Measurements from ENCODE around the gene RAB29. TPM values are rescaled to one million over a fixed set of nuclear protein-coding genes. Genes with fewer than 3 reads are reported as not detected.

RAB29 gene
- total RNA-seq, 4 donors from 2014 or later = 9.7 to 15.4 (median 12.1) TPM

DNA sequence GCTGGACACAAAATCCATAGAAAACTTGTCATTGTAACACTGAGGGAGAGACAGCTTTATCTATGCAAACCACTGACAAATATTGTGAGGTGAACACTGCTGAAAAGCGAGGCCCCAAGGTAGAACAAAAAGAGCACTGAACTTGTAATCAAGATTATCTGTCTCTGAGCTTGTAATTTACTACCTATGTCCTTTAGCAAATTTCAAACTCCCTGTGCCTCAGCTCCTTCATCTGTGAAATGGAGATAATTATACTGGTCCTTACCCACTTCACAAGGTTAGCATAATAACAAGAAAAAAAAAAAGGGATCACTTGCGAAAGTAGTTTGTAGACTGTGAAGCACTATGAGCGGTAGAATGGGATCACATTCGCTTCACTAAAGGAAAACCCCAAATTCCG is 20.4 kb downstream of the RAB29 start:
- H3K27me3 ChIP-seq = no peaks in the 10 kb centered on the region

GRCh38 chr1:205751036-205751651 is 24.1 kb downstream of the RAB29 start:
- no peaks in the 10 kb centered on the region for H3K27me3 ChIP-seq
- no peak overlapping the region for H3K4me3 ChIP-seq
- TF ChIP-seq POLR2A (IDR thresholded peaks at IDR 0.05) (no peak), POLR2AphosphoS5 (IDR thresholded peaks at IDR 0.05) (no peak), EP300 (IDR thresholded peaks at IDR 0.05) (no peak)
- TF ChIP-seq, protein P1, sequence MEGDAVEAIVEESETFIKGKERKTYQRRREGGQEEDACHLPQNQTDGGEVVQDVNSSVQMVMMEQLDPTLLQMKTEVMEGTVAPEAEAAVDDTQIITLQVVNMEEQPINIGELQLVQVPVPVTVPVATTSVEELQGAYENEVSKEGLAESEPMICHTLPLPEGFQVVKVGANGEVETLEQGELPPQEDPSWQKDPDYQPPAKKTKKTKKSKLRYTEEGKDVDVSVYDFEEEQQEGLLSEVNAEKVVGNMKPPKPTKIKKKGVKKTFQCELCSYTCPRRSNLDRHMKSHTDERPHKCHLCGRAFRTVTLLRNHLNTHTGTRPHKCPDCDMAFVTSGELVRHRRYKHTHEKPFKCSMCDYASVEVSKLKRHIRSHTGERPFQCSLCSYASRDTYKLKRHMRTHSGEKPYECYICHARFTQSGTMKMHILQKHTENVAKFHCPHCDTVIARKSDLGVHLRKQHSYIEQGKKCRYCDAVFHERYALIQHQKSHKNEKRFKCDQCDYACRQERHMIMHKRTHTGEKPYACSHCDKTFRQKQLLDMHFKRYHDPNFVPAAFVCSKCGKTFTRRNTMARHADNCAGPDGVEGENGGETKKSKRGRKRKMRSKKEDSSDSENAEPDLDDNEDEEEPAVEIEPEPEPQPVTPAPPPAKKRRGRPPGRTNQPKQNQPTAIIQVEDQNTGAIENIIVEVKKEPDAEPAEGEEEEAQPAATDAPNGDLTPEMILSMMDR (IDR thresholded peaks at IDR 0.05) = no peak
- DNase-seq (ENCODE audit: low spot score in 2 of 2) = no peak
- WGBS = 62% methylated on average over 13 of the region's 13 CpGs
- H3K36me3 ChIP-seq = no peaks in the 10 kb centered on the region
- H3K9me3 ChIP-seq = no peaks in the 10 kb centered on the region
- H3K4me1 ChIP-seq = peaks cover 24% of the 10 kb centered on the region
- no peak overlapping the region for H3K27ac ChIP-seq

More for the DNA sequence above, 20.4 kb downstream of the RAB29 start:
- no peak for DNase-seq (ENCODE audit: low spot score in 2 of 2)
- no peaks in the 10 kb centered on the region for H3K4me1 ChIP-seq
- H3K9me3 ChIP-seq = no peaks in the 10 kb centered on the region
- 83% methylated on average over 5 of the region's 5 CpGs for WGBS
- no peaks in the 10 kb centered on the region for H3K36me3 ChIP-seq
- TF ChIP-seq, protein P1 (IDR thresholded peaks at IDR 0.05) = no peak
- TF ChIP-seq POLR2AphosphoS5 (IDR thresholded peaks at IDR 0.05) = no peak
- TF ChIP-seq EP300 (IDR thresholded peaks at IDR 0.05) = no peak
- no peak overlapping the region for H3K4me3 ChIP-seq
- H3K27ac ChIP-seq = no peak overlapping the region

DNA sequence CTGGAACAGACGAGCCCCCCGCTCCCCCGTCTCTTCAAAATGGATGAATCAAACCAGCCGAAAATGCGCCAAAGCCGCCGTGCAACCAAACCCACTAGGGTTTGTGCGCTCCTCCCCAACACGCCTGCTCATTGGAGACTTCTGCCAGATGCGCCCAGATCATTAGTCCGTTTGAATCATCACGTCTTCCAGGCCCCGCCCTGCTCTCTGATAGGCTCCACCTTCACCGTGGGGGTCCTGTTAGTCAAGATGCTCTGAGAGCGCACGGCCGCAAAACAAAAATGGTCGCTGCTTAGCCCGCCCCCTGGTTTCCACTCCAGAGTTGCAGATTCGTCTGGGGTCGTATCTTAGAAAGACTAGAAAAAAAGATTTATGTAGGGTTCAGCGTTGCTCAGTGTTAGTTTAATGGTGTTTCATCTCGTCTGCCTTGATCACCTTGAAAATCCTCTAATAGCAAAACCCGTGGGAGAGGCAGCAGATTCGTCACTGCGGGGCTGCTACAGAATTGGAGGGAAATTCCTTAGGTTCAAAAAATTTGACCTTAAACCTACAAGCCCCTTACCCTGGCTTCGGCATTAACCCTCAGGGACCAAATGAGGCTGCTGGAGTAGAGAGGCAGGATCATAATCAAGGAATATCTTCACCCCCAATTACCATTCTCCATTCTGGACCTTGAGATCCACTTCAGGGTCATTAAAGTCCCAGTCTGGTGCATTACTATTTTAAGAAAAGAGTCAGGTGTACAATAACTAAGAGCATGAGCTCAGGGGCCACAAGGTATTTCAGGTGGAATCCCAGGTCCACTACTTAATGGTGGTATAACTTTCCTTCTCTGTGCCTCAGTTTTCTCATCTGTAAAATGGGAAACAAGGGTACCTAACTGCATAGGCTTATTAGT is 24.9 kb downstream of the RAB29 start, which contains the start of gene NUCKS1:
TSS of gene NUCKS1 (minus strand) at position 45 of the 898 bp plus-strand sequence. CDS start 209 bp downstream, outside the sequence.
- Histone ChIP-seq H3K4me3 (peak within 1 kb of the TSS; percentile 94), H3K27me3 (no peaks in the 10 kb centered on the region), H3K4me1 (peaks cover 32% of the 10 kb centered on the region), H3K27ac (peak within 1 kb of the TSS; percentile 100), H3K9me3 (no peaks in the 10 kb centered on the region), H3K36me3 (no peaks in the 10 kb centered on the region)
- TF ChIP-seq EP300 (IDR thresholded peaks at IDR 0.05) = no peak
- peak in 2 of 3 donors; percentile 10 to 39 for TF ChIP-seq POLR2AphosphoS5 (IDR thresholded peaks at IDR 0.05)
- TF ChIP-seq, protein P1 (IDR thresholded peaks at IDR 0.05) = peak in 1 of 2 donors; percentile 18
- TF ChIP-seq POLR2A (IDR thresholded peaks at IDR 0.05) = no peak
- DNase-seq (ENCODE audit: low spot score in 2 of 2) = peak; percentile 99
- WGBS = 0% methylated on average over 27 of the region's 27 CpGs

DNA sequence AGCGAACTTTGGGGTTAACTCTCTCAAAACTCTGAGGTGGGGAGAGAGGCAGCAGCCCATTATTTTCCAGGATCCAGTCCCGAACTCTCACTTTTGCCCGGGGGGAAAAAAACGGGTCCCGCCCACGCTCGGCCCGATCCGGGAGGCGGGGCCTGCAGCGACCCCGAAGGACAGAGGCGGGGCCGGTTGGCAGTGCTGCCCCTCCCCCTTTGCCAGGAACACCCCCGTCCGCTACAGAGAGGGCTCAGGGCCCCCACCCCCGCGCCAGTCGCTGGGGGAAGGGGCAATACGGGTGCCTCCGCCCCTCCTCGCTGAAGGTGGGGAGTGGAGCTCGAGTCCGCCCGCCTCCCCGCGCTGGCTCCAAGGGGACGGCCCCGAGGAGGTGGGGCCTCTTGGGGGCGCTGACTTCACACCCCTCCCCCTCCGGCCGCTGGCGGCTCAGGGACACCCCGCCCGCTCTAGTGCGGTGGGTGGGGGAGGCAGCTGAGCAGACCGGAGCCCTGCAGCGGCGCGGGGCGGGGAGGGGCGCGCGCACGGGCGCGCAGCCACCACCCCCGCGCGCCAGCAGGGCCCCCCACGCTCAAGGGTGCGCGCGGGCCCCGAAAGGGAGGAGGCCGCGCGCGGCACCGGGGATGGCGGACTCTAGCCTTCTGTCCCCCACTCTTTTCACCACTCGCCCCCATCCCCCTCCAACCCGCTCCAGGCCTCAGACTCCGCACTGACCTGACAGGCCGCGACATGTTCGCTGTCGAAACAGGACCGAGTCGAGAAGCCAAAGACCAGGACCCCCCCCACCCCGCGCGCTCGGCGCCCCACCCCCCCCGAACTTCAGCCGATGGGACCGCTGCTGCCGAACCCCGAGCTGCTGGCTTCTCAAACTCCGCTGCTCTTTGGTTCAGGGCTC is 25.8 kb downstream of the RAB29 start:
- TF ChIP-seq POLR2A (IDR thresholded peaks at IDR 0.05) (peak in 1 of 2 donors; percentile 85), POLR2AphosphoS5 (IDR thresholded peaks at IDR 0.05) (peak in 2 of 3 donors; percentile 58 to 70)
- TF ChIP-seq, protein P1 (IDR thresholded peaks at IDR 0.05) = no peak
- Histone ChIP-seq H3K4me1 (peaks cover 38% of the 10 kb centered on the region), H3K27me3 (no peaks in the 10 kb centered on the region), H3K36me3 (no peaks in the 10 kb centered on the region), H3K4me3 (peak overlapping the region; percentile 94), H3K9me3 (no peaks in the 10 kb centered on the region), H3K27ac (peak overlapping the region; percentile 100)
- DNase-seq (ENCODE audit: low spot score in 2 of 2) = peak; percentile 96 to 97
- 0% methylated on average over 24 of the region's 81 CpGs for WGBS

Measured in suprapubic skin (tissue), 4 donors.